Measurements from ENCODE around the gene ASIC4.
A peak's percentile ranks its signal among the peaks of the same experiment; 100 is the strongest.

Gene ASIC4

GRCh38 chr2:219542931-219543595, 28.8 kb downstream of the ASIC4 start:
- Histone ChIP-seq H3K9me3 (ENCODE audit: insufficient read depth, low read depth, low read length) (no peaks in the 10 kb centered on the region), H3K9ac (ENCODE audit: low read depth, low read length) (peak overlapping the region; percentile 71; the same call in 1 of the 2 replicates), H3K36me3 (ENCODE audit: insufficient read depth, low read depth, low read length) (peaks cover 14% of the 10 kb centered on the region), H3K27me3 (ENCODE audit: insufficient read depth, low read length) (peaks cover 33% of the 10 kb centered on the region), H3K4me3 (ENCODE audit: low read length) (peak overlapping the region; percentile 83), H3K27ac (ENCODE audit: low read length) (no peak overlapping the region), H3K4me1 (ENCODE audit: insufficient read depth, low read length) (peaks cover 13% of the 10 kb centered on the region; the same call in 1 of the 2 replicates)

GRCh38 chr2:219543596-219544358, 29.5 kb downstream of the ASIC4 start, which contains the start of the genes CHPF and TMEM198:
CHPF (minus strand) TSS chr2:219543809; CDS start chr2:219543538, 271 bp downstream.
TMEM198 (plus strand) TSS chr2:219544028; CDS start chr2:219544728, 700 bp downstream.
- H3K27ac ChIP-seq (ENCODE audit: low read length): no peak within 1 kb of the TSS
- peaks cover 21% of the 10 kb centered on the region for H3K36me3 ChIP-seq (ENCODE audit: insufficient read depth, low read depth, low read length)
- H3K27me3 ChIP-seq (ENCODE audit: insufficient read depth, low read length): peaks cover 33% of the 10 kb centered on the region
- no peaks in the 10 kb centered on the region for H3K9me3 ChIP-seq (ENCODE audit: insufficient read depth, low read depth, low read length)
- H3K4me1 ChIP-seq (ENCODE audit: insufficient read depth, low read length): peaks cover 7% of the 10 kb centered on the region; the same call in 1 of the 2 replicates
- peak within 1 kb of the TSS; percentile 83 for H3K4me3 ChIP-seq (ENCODE audit: low read length)
- H3K9ac ChIP-seq (ENCODE audit: low read depth, low read length): peak within 1 kb of the TSS; percentile 71; the same call in 1 of the 2 replicates

GRCh38 chr2:219544567-219544966, 30.3 kb downstream of the ASIC4 start:
- peak overlapping the region; percentile 83 for H3K4me3 ChIP-seq (ENCODE audit: low read length)

GRCh38 chr2:219545295-219545942, 31.1 kb downstream of the ASIC4 start:
- H3K9ac ChIP-seq (ENCODE audit: low read depth, low read length): no peak overlapping the region

More at GRCh38 chr2:219544567-219544966, 30.3 kb downstream of the ASIC4 start:
- Histone ChIP-seq H3K9me3 (ENCODE audit: insufficient read depth, low read depth, low read length) (no peaks in the 10 kb centered on the region), H3K4me1 (ENCODE audit: insufficient read depth, low read length) (peaks cover 6% of the 10 kb centered on the region; the same call in 1 of the 2 replicates), H3K36me3 (ENCODE audit: insufficient read depth, low read depth, low read length) (peaks cover 21% of the 10 kb centered on the region), H3K27ac (ENCODE audit: low read length) (no peak overlapping the region), H3K27me3 (ENCODE audit: insufficient read depth, low read length) (peaks cover 33% of the 10 kb centered on the region), H3K9ac (ENCODE audit: low read depth, low read length) (peak overlapping the region; percentile 56; the same call in 1 of the 2 replicates)

GRCh38 chr2:219545943-219546352, 31.7 kb downstream of the ASIC4 start:
- H3K4me1 ChIP-seq (ENCODE audit: insufficient read depth, low read length): peaks cover 6% of the 10 kb centered on the region; the same call in 1 of the 2 replicates
- no peak overlapping the region for H3K27ac ChIP-seq (ENCODE audit: low read length)
- H3K27me3 ChIP-seq (ENCODE audit: insufficient read depth, low read length): peaks cover 39% of the 10 kb centered on the region
- H3K36me3 ChIP-seq (ENCODE audit: insufficient read depth, low read depth, low read length): peaks cover 14% of the 10 kb centered on the region
- H3K4me3 ChIP-seq (ENCODE audit: low read length): no peak overlapping the region
- no peaks in the 10 kb centered on the region for H3K9me3 ChIP-seq (ENCODE audit: insufficient read depth, low read depth, low read length)
- no peak overlapping the region for H3K9ac ChIP-seq (ENCODE audit: low read depth, low read length)

More at GRCh38 chr2:219545295-219545942, 31.1 kb downstream of the ASIC4 start:
- H3K27me3 ChIP-seq (ENCODE audit: insufficient read depth, low read length): peaks cover 34% of the 10 kb centered on the region
- no peak overlapping the region for H3K4me3 ChIP-seq (ENCODE audit: low read length)
- no peaks in the 10 kb centered on the region for H3K9me3 ChIP-seq (ENCODE audit: insufficient read depth, low read depth, low read length)
- H3K36me3 ChIP-seq (ENCODE audit: insufficient read depth, low read depth, low read length): peaks cover 20% of the 10 kb centered on the region
- H3K27ac ChIP-seq (ENCODE audit: low read length): no peak overlapping the region
- peaks cover 6% of the 10 kb centered on the region; the same call in 1 of the 2 replicates for H3K4me1 ChIP-seq (ENCODE audit: insufficient read depth, low read length)

GRCh38 chr2:219547621-219548020, 33.3 kb downstream of the ASIC4 start:
- Histone ChIP-seq H3K36me3 (ENCODE audit: insufficient read depth, low read depth, low read length) (peaks cover 9% of the 10 kb centered on the region; the same call in 1 of the 2 replicates), H3K27ac (ENCODE audit: low read length) (no peak overlapping the region), H3K9ac (ENCODE audit: low read depth, low read length) (no peak overlapping the region), H3K27me3 (ENCODE audit: insufficient read depth, low read length) (peaks cover 37% of the 10 kb centered on the region), H3K4me3 (ENCODE audit: low read length) (no peak overlapping the region), H3K4me1 (ENCODE audit: insufficient read depth, low read length) (peaks cover under 1% of the 10 kb centered on the region; the same call in 1 of the 2 replicates), H3K9me3 (ENCODE audit: insufficient read depth, low read depth, low read length) (no peaks in the 10 kb centered on the region)

GRCh38 chr2:219548990-219549389, 34.7 kb downstream of the ASIC4 start:
- Histone ChIP-seq H3K9me3 (ENCODE audit: insufficient read depth, low read depth, low read length) (no peaks in the 10 kb centered on the region), H3K4me1 (ENCODE audit: insufficient read depth, low read length) (0 out of 2 replicates have a peak, but pooled peaks cover 3% of the 10 kb centered on the region), H3K36me3 (ENCODE audit: insufficient read depth, low read depth, low read length) (peaks cover 9% of the 10 kb centered on the region; the same call in 1 of the 2 replicates), H3K27ac (ENCODE audit: low read length) (no peak overlapping the region), H3K4me3 (ENCODE audit: low read length) (no peak overlapping the region), H3K9ac (ENCODE audit: low read depth, low read length) (no peak overlapping the region), H3K27me3 (ENCODE audit: insufficient read depth, low read length) (peaks cover 48% of the 10 kb centered on the region)

GRCh38 chr2:219549619-219550018, 35.3 kb downstream of the ASIC4 start:
- H3K27ac ChIP-seq (ENCODE audit: low read length): no peak overlapping the region
- H3K9ac ChIP-seq (ENCODE audit: low read depth, low read length): no peak overlapping the region
- no peak overlapping the region for H3K4me3 ChIP-seq (ENCODE audit: low read length)
- 0 out of 2 replicates have a peak, but pooled peaks cover 3% of the 10 kb centered on the region for H3K4me1 ChIP-seq (ENCODE audit: insufficient read depth, low read length)
- peaks cover 49% of the 10 kb centered on the region for H3K27me3 ChIP-seq (ENCODE audit: insufficient read depth, low read length)
- peaks cover 9% of the 10 kb centered on the region; the same call in 1 of the 2 replicates for H3K36me3 ChIP-seq (ENCODE audit: insufficient read depth, low read depth, low read length)
- H3K9me3 ChIP-seq (ENCODE audit: insufficient read depth, low read depth, low read length): no peaks in the 10 kb centered on the region

- Histone ChIP-seq H3K27me3 (ENCODE audit: insufficient read depth, low read length) (peaks cover 35% of the 10 kb centered on the region), H3K9ac (ENCODE audit: low read depth, low read length) (peak overlapping the region; percentile 76; the same call in 1 of the 2 replicates), H3K27ac (ENCODE audit: low read length) (no peak overlapping the region), H3K4me1 (ENCODE audit: insufficient read depth, low read length) (0 out of 2 replicates have a peak, but pooled peaks cover 3% of the 10 kb centered on the region), H3K4me3 (ENCODE audit: low read length) (peak overlapping the region; percentile 93), H3K36me3 (ENCODE audit: insufficient read depth, low read depth, low read length) (peaks cover 9% of the 10 kb centered on the region; the same call in 1 of the 2 replicates), H3K9me3 (ENCODE audit: insufficient read depth, low read depth, low read length) (no peaks in the 10 kb centered on the region)
Observed at GRCh38 chr2:219551441-219552381, 37.4 kb downstream of the ASIC4 start.

GRCh38 chr2:219552382-219553167, 38.3 kb downstream of the ASIC4 start:
- peaks cover 35% of the 10 kb centered on the region for H3K27me3 ChIP-seq (ENCODE audit: insufficient read depth, low read length)
- H3K4me3 ChIP-seq (ENCODE audit: low read length): peak overlapping the region; percentile 93
- no peak overlapping the region for H3K27ac ChIP-seq (ENCODE audit: low read length)
- H3K9ac ChIP-seq (ENCODE audit: low read depth, low read length): peak overlapping the region; percentile 76; the same call in 1 of the 2 replicates
- 0 out of 2 replicates have a peak, but pooled peaks cover 3% of the 10 kb centered on the region for H3K4me1 ChIP-seq (ENCODE audit: insufficient read depth, low read length)
- peaks cover 9% of the 10 kb centered on the region; the same call in 1 of the 2 replicates for H3K36me3 ChIP-seq (ENCODE audit: insufficient read depth, low read depth, low read length)
- no peaks in the 10 kb centered on the region for H3K9me3 ChIP-seq (ENCODE audit: insufficient read depth, low read depth, low read length)
